Suppressor macrophage treated with lipopolysaccharide for 1 hour (primary cell): ENCODE results near the gene ADGRG6.
"Not testable (repeated sequence)": the region's sequence is repeated elsewhere in the genome, so short reads cannot be mapped to it uniquely, and the experiment has no call there.

Experiments used
- DNase-seq, 3 donors: peaks; one replicate each; pipeline ENCODE4 v3.0.0-alpha.2; 2020 to 2022

ADGRG6 gene

GRCh38 chr6:142414462-142415250 lies 112.8 kb downstream of the ADGRG6 start:
- DNase-seq = no peak

- DNase-seq = no peak
These were observed 114.4 kb downstream of the ADGRG6 start for GRCh38 chr6:142416179-142416578.

GRCh38 chr6:142416686-142417085 lies 114.9 kb downstream of the ADGRG6 start:
- no peak for DNase-seq

- no peak for DNase-seq
These were observed 115.5 kb downstream of the ADGRG6 start for GRCh38 chr6:142417331-142417750.

GRCh38 chr6:142419071-142419470 lies 117.3 kb downstream of the ADGRG6 start:
- DNase-seq = no peak

- no peak for DNase-seq
These were observed 119.0 kb downstream of the ADGRG6 start for GRCh38 chr6:142420802-142421201.

- DNase-seq = no peak
These were observed 119.7 kb downstream of the ADGRG6 start for GRCh38 chr6:142421285-142422117.

GRCh38 chr6:142426444-142427132 lies 124.8 kb downstream of the ADGRG6 start:
- DNase-seq = not testable (repeated sequence)

- DNase-seq = not testable (repeated sequence)
These were observed 126.7 kb downstream of the ADGRG6 start for GRCh38 chr6:142428468-142428867.

GRCh38 chr6:142429195-142429594 lies 127.4 kb downstream of the ADGRG6 start:
- DNase-seq = no peak

GRCh38 chr6:142433419-142433818 lies 131.6 kb downstream of the ADGRG6 start:
- DNase-seq = no peak

- no peak for DNase-seq
These were observed 137.1 kb downstream of the ADGRG6 start for GRCh38 chr6:142438898-142439297.

GRCh38 chr6:142440600-142441293 lies 138.9 kb downstream of the ADGRG6 start:
- no peak for DNase-seq

- DNase-seq = no peak
These were observed 139.9 kb downstream of the ADGRG6 start for GRCh38 chr6:142441716-142442115.

GRCh38 chr6:142443102-142443501 lies 141.3 kb downstream of the ADGRG6 start:
- no peak for DNase-seq

- DNase-seq = no peak
These were observed 141.7 kb downstream of the ADGRG6 start for GRCh38 chr6:142443532-142443931.

GRCh38 chr6:142444376-142444775 lies 142.6 kb downstream of the ADGRG6 start:
- DNase-seq = no peak

- no peak for DNase-seq
These were observed 143.1 kb downstream of the ADGRG6 start for GRCh38 chr6:142444881-142445301.

GRCh38 chr6:142446168-142446567 lies 144.4 kb downstream of the ADGRG6 start:
- no peak for DNase-seq

GRCh38 chr6:142446576-142446975 lies 144.8 kb downstream of the ADGRG6 start:
- no peak for DNase-seq

GRCh38 chr6:142448091-142448729 lies 146.4 kb downstream of the ADGRG6 start:
- no peak for DNase-seq

- not testable (repeated sequence) for DNase-seq
These were observed 149.0 kb downstream of the ADGRG6 start for GRCh38 chr6:142450856-142451255.
